ENCODE results near the gene ATG16L1.

DNA sequence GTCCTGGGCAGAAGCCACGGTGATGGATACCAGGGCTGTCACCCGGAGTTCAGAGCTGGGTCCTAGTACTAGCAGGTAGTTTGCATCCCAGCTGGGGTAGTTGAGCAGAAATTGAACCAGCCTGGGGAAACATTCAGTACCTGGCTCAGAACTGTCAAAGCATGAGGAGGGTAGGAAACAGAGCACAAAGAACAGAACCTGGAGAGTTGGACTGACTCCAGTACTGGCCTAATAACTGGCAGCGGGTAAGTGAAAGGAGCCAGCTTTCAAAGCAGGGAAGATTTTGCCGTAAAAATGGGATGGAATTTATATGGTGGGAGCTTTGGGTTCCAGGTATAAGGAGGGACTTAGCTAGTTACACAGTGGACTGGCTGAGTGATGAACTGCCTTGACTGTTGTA lies 23.8 kb downstream of the ATG16L1 start:
- TF ChIP-seq, protein P1, sequence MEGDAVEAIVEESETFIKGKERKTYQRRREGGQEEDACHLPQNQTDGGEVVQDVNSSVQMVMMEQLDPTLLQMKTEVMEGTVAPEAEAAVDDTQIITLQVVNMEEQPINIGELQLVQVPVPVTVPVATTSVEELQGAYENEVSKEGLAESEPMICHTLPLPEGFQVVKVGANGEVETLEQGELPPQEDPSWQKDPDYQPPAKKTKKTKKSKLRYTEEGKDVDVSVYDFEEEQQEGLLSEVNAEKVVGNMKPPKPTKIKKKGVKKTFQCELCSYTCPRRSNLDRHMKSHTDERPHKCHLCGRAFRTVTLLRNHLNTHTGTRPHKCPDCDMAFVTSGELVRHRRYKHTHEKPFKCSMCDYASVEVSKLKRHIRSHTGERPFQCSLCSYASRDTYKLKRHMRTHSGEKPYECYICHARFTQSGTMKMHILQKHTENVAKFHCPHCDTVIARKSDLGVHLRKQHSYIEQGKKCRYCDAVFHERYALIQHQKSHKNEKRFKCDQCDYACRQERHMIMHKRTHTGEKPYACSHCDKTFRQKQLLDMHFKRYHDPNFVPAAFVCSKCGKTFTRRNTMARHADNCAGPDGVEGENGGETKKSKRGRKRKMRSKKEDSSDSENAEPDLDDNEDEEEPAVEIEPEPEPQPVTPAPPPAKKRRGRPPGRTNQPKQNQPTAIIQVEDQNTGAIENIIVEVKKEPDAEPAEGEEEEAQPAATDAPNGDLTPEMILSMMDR (IDR thresholded peaks at IDR 0.05), result no peak
- TF ChIP-seq POLR2A (IDR thresholded peaks at IDR 0.05), result no peak

All from prostate gland (tissue), 2 donors.